RWPE1 (cell line): ENCODE results near the gene TTLL12.
"Not testable (repeated sequence)": the region's sequence is repeated elsewhere in the genome, so short reads cannot be mapped to it uniquely, and the experiment has no call there.

Experiments
- CTCF ChIA-PET: fragments of 350-600 bp; sonication (Branson Sonifier 250); formaldehyde crosslinking; extraction: SDS; loops from one replicate; lab custom pipeline; 2021; lab: Yijun Ruan, JAX
- POLR2A ChIA-PET: fragments of 400-600 bp; formaldehyde crosslinking; extraction: SDS; loops from one replicate; lab custom pipeline; 2020; ENCODE audit warnings: antibody characterized with exemption; ENCODE audit not compliant: low non-redundant PET; lab: Yijun Ruan, JAX
- DNase-seq: peaks from one replicate; pipeline ENCODE4 v3.0.0; 2012; ENCODE audit warnings: low spot score
- H3K27ac ChIP-seq: fragments of 450-650 bp; 2 replicates; pipeline ENCODE4 v1.5.1; 2017
- CTCF ChIP-seq: fragments of 450-650 bp; conservative IDR thresholded peaks from 2 replicates; pipeline ENCODE4 v1.5.1; 2017; ENCODE audit warnings: low read depth, mild to moderate bottlenecking

The TTLL12 gene

DNA sequence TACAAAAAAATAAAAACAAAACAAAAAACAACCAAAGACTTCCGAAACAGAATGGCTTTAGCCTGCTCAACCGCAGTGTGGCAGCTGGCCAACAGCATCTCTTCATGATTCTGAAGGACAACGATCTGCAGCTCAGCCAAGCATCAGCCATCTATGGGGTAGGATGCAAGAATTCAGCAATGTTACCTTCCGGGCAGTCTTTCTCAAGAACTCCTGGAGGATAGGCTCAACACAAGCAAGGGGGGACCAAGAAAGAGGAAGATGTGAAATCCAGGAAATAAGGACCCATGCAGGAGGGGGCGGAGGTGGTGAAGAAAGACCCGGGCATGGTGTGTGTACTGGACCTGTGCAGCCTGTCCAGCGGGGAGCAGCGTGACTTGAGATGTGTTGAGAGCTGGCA is 39.1 kb downstream of the TTLL12 start:
- no peak for TF ChIP-seq CTCF
- DNase-seq, result no peak
- no peak overlapping the region for H3K27ac ChIP-seq
- ChIA-PET CTCF (no interaction called here), POLR2A (no interaction called here)

- H3K27ac ChIP-seq, POLR2A ChIA-PET, CTCF ChIA-PET, DNase-seq: not testable (repeated sequence)
These were observed 40.6 kb downstream of the TTLL12 start for GRCh38 chr22:43146332-43146731.

DNA sequence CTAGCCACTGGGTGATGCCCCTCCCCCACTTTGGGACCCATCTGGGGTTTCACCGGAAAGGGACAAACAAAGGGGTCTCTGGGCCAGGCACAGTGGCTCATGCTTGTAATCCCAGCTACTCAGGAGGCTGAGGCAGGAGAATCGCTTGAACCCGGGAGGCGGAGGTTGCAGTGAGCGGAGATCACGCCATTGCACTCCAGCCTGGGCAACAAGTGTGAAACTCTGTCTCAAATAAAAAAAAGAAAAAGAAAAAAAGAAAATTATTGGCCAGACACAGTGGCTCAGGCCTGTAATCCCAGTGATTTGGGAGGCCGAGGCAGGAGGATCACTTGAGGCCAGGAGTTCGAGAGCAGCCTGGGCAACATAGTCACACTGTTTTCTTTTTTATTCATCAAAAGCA is 41.6 kb downstream of the TTLL12 start:
- CTCF ChIA-PET, result interaction anchor here (0.6 kb wide), 1 partner anchor 10 kb away, joined by 3 read pairs; no protein-coding TSS in a partner anchor
- POLR2A ChIA-PET, H3K27ac ChIP-seq, DNase-seq: not testable (repeated sequence)

GRCh38 chr22:43144949-43145348 is 42.0 kb downstream of the TTLL12 start:
- ChIA-PET CTCF (interaction anchor here (0.6 kb wide), 1 partner anchor 35 kb away, joined by 3 read pairs; no protein-coding TSS in a partner anchor), POLR2A (no interaction called here)
- no peak overlapping the region for H3K27ac ChIP-seq
- no peak for TF ChIP-seq CTCF
- DNase-seq, result no peak

- POLR2A ChIA-PET, result no interaction called here
- peak within 1 kb of the TSS; percentile 72 for H3K27ac ChIP-seq
- peak; percentile 54 for DNase-seq
- TF ChIP-seq CTCF, result no peak
- CTCF ChIA-PET, result no interaction called here
These were observed 43.9 kb downstream of the TTLL12 start, which contains the start of gene MCAT for GRCh38 chr22:43142880-43143562. MCAT (minus strand) TSS chr22:43143398; CDS start chr22:43143348, 50 bp downstream.

GRCh38 chr22:43136801-43137200 is 50.1 kb downstream of the TTLL12 start:
- H3K27ac ChIP-seq, result peak overlapping the region; percentile 16
- TF ChIP-seq CTCF, result no peak
- ChIA-PET POLR2A (no interaction called here), CTCF (interaction anchor here (1.1 kb wide), 1 partner anchor 9 kb away, joined by 3 read pairs; no protein-coding TSS in a partner anchor)
- no peak for DNase-seq

DNA sequence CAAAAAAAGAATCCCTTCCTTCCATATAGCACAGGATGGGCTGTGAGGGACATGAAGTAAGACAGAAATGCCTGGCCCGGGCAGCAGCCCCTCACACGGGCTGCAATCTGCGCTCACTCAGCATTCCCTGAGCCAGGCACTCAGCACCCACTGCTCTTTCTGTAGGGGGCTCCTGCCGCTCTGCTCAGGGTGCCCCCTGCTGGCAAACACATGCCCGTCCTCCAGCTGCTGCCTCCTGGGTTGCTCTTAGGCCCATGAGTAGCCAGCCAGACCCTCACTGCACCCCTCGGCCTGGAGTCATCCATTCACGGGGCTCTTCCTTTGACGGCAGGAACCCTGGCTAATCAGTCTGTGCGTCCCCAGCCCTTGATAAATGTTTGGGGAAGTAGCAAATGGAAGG is 50.7 kb downstream of the TTLL12 start:
- peak overlapping the region; percentile 16; the same call in 1 of the 2 replicates for H3K27ac ChIP-seq
- POLR2A ChIA-PET, result no interaction called here
- TF ChIP-seq CTCF, result peak; percentile 49
- CTCF ChIA-PET, result interaction anchor here (1.3 kb wide), 1 partner anchor 14 kb away, joined by 3 read pairs; no protein-coding TSS in a partner anchor
- no peak for DNase-seq
